HFFc6 (cell line): ENCODE data around the gene LAMTOR5. TPM values are rescaled to one million over a fixed set of nuclear protein-coding genes. Genes with fewer than 3 reads are reported as not detected.
A peak's percentile ranks its signal among the peaks of the same experiment; 100 is the strongest.

Experiments used
- DNase-seq: peaks from one replicate; pipeline ENCODE4 v3.0.0-alpha.2; 2018
- H3K27ac Mint-ChIP-seq: 2 replicates; pipeline ENCODE4 v1.8.0; 2020; ENCODE audit warnings: mild to moderate bottlenecking, mixed read lengths
- H3K27me3 Mint-ChIP-seq: 2 replicates; pipeline ENCODE4 v1.8.0; 2021; ENCODE audit warnings: mild to moderate bottlenecking, moderate library complexity, mixed read lengths; ENCODE audit not compliant: insufficient read depth
- H3K36me3 Mint-ChIP-seq: 2 replicates; pipeline ENCODE4 v1.8.0; 2021; ENCODE audit warnings: low read depth, mixed read lengths
- H3K4me1 Mint-ChIP-seq: 2 replicates; pipeline ENCODE4 v1.8.0; 2020; ENCODE audit warnings: low read depth, mixed read lengths
- H3K4me3 Mint-ChIP-seq: 2 replicates; pipeline ENCODE4 v1.8.0; 2020; ENCODE audit warnings: mild to moderate bottlenecking, moderate library complexity, mixed read lengths
- H3K9me3 Mint-ChIP-seq: 2 replicates; pipeline ENCODE4 v1.8.0; 2020; ENCODE audit warnings: mild to moderate bottlenecking, mixed read lengths
- long read RNA-seq: library from polyadenylated mRNA; unstranded; transcript quantifications from one replicate; pipeline ENCODE4 v2.0.0, GENCODE V29; 2019
- total RNA-seq, 6 experiments: library from RNA; stranded (reverse); fragmentation: NEBNext Ultra II Directional; extraction: Animal tissue kit (Norgen Biotek cat#: 25700); gene quantifications; 2 replicates in 1 of 6; 3 replicates in 5 of 6; pipeline ENCODE4 v1.2.3, GENCODE V29; 2021
- TF ChIP-seq, protein P1 (sequence below): fragments of 200-600 bp; sonication (generic); IDR thresholded peaks from 2 replicates; pipeline ENCODE4 v1.5.0; 2021; ENCODE audit warnings: antibody characterized with exemption, mild to moderate bottlenecking

LAMTOR5 gene
- total RNA-seq, result 100 to 1,000 TPM; 166 to 181 (median 172) TPM
- long read RNA-seq, transcript LAMTOR5-206 (4 exons, 634 nt), result major isoform, 98 of 104 reads
- long read RNA-seq, partial matches to known transcripts, result 3 of 104 reads
- long read RNA-seq, other reads (novel, unspliced or antisense), result 1 of 104 reads

DNA sequence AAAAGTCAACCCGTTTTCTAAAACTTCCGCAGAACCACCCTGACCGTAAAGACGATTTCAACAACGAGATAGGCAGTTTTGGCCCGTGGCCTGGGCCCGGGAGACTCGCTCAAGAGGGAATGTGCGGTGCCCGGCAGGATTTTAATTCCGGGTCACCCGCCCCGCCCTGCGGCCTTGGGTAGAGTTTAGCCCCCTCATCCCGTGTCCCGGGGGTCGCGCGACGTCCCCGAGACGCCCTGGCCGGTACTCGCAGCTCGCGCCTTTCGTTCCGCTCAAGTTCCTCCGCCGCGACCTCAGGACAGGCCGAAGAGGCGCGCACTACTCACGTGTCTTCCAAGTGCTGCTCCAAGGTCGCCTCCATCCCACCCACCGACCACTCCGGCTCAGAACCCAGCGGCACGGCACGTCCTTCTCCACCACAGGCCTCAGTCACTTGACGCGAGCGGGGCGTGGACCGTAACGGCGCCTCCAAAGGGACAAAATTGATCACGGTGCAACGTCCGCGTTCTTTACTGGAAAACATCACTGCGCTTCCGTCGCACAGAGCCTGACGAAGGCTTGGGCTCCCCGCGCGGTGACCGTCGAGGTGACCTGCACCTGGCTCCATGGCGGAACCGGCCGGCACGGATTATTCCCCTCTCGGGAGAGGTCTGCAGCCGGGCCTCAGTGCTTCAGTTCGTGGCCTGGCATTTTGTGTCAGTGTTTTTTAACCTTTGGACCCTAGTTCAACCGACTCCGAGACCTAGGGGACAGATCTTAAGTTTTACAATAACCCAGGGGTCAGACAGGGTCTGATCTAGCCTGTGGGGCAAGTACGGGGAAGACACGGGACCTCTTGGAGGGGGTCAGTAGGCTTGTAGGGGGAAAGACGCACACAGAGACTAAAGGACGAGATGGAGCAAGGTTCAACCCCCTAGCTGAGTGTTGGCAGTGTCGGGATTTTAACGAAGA lies at the start of gene LAMTOR5:
TSS of gene LAMTOR5 (minus strand) at position 435 of the 951 bp plus-strand sequence. CDS start at position 361, 74 bp downstream.
- DNase-seq, result peak; percentile 91
- Mint-ChIP-seq H3K9me3 (no peaks in the 10 kb centered on the region), H3K27ac (peak within 1 kb of the TSS; percentile 98), H3K4me3 (peak within 1 kb of the TSS; percentile 97), H3K36me3 (peaks cover 7% of the 10 kb centered on the region), H3K27me3 (peaks cover 2% of the 10 kb centered on the region), H3K4me1 (peaks cover 19% of the 10 kb centered on the region)
- TF ChIP-seq, protein P1, sequence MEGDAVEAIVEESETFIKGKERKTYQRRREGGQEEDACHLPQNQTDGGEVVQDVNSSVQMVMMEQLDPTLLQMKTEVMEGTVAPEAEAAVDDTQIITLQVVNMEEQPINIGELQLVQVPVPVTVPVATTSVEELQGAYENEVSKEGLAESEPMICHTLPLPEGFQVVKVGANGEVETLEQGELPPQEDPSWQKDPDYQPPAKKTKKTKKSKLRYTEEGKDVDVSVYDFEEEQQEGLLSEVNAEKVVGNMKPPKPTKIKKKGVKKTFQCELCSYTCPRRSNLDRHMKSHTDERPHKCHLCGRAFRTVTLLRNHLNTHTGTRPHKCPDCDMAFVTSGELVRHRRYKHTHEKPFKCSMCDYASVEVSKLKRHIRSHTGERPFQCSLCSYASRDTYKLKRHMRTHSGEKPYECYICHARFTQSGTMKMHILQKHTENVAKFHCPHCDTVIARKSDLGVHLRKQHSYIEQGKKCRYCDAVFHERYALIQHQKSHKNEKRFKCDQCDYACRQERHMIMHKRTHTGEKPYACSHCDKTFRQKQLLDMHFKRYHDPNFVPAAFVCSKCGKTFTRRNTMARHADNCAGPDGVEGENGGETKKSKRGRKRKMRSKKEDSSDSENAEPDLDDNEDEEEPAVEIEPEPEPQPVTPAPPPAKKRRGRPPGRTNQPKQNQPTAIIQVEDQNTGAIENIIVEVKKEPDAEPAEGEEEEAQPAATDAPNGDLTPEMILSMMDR, result no peak; the same call in none of the 2 replicates

DNA sequence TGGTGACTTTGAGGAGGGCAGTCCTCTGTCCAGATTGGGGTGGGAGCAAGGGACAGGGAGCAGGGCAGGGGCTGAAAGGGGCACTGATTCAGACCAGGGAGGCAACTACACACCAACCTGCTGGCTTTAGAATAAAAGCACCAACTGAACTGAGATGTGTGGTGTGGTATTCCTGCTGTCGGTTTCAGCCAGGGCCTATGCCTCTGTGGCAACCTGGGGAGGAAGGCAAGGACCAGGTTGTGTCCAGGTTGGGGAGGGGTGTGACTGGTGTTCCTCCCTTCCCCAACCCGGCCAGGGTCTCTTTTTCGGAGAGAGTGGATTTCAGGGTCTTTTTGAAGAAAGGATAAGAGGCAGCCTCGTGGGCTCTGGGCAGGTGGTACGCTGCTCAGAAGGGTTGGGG lies 49.7 kb upstream of the LAMTOR5 start:
- H3K4me3 Mint-ChIP-seq, result no peak overlapping the region
- TF ChIP-seq, protein P1, result no peak
- no peaks in the 10 kb centered on the region for H3K4me1 Mint-ChIP-seq
- H3K27me3 Mint-ChIP-seq, result peaks cover 28% of the 10 kb centered on the region
- no peaks in the 10 kb centered on the region for H3K9me3 Mint-ChIP-seq
- no peaks in the 10 kb centered on the region for H3K36me3 Mint-ChIP-seq
- H3K27ac Mint-ChIP-seq, result no peak overlapping the region
- DNase-seq, result no peak

DNA sequence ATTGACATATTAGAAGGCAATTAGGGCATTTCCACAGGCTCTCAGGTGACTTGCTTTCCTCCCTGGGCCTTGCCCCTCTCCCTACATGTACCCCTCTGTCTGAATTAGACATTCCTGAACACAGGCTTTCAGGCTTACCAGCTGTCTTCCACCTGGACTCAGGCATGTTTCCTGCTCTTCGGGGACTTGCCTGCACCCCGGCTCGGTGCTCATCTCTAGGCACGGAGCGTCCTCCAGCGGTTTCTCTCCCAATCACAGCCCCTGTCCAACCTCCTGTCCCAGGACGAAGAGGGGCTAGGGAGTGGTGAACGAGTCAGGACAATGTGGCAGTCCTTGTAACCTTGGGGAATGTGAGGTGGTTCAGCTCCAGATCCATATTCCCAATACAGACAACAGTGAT lies 47.7 kb upstream of the LAMTOR5 start:
- DNase-seq, result no peak
- Mint-ChIP-seq H3K9me3 (no peaks in the 10 kb centered on the region), H3K27me3 (peaks cover 38% of the 10 kb centered on the region), H3K4me1 (no peaks in the 10 kb centered on the region), H3K27ac (no peak overlapping the region), H3K4me3 (no peak overlapping the region), H3K36me3 (no peaks in the 10 kb centered on the region)
- TF ChIP-seq, protein P1, result no peak; the same call in 1 of the 2 replicates

DNA sequence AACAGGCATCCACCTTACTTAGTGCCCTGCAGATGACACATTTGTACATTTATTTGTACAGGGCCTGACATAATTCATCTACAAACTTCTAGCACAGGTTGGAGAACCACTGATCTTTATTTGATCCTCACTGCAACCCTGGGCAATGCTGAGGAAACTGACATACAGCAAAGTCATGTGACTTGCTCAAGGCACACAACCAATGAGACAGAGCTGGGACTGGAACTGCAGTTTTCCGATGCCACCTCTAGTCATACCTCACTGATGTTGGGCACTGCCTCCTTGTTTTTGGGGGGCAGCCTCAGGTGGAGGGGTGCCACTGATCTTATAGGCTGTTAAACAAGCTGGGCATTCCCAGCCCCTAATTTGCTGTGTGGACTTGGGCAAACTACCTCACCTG lies 46.8 kb upstream of the LAMTOR5 start:
- Mint-ChIP-seq H3K4me3 (no peak overlapping the region), H3K4me1 (no peaks in the 10 kb centered on the region), H3K36me3 (no peaks in the 10 kb centered on the region), H3K27ac (no peak overlapping the region), H3K9me3 (no peaks in the 10 kb centered on the region), H3K27me3 (peaks cover 41% of the 10 kb centered on the region)
- TF ChIP-seq, protein P1, result no peak
- no peak for DNase-seq

DNA sequence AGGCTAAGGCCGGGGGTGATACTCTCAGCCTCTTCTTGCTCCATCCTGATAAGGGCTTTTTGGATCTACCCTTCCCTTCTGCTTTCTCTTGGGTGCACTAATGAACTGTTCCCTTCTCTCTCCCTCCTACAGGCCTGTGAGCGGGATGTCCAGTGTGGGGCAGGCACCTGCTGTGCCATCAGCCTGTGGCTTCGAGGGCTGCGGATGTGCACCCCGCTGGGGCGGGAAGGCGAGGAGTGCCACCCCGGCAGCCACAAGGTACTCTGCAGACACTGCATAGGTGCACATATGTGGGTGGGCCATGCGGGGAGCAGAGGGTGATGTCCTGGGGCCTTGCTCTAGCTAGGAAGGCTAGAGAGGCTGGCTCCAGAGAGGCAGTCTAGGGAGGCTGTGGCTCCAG lies 46.3 kb upstream of the LAMTOR5 start:
- TF ChIP-seq, protein P1, result no peak
- Mint-ChIP-seq H3K4me1 (no peaks in the 10 kb centered on the region), H3K9me3 (no peaks in the 10 kb centered on the region), H3K36me3 (no peaks in the 10 kb centered on the region), H3K27me3 (peaks cover 44% of the 10 kb centered on the region), H3K27ac (no peak overlapping the region), H3K4me3 (no peak overlapping the region)
- no peak for DNase-seq
